Activated CD4-positive, alpha-beta T cell treated with anti-CD3 and anti-CD28 coated beads, Interleukin-2, amount 10 ng/mL, durations not matched to agents 24 days and 14 days (primary cell): ENCODE measurements around the gene LIMA1. TPM values are rescaled to one million over a fixed set of nuclear protein-coding genes. Genes with fewer than 3 reads are reported as not detected.

ENCODE experiments used
- DNase-seq: peaks from one replicate; pipeline ENCODE4 v3.0.0; 2022
- H3K27ac Mint-ChIP-seq: one replicate; pipeline ENCODE4 v1.8.0; 2022; ENCODE audit warnings: mild to moderate bottlenecking, mixed read lengths
- H3K27me3 Mint-ChIP-seq: one replicate; pipeline ENCODE4 v1.8.0; 2022; ENCODE audit warnings: mixed read lengths
- H3K36me3 Mint-ChIP-seq: one replicate; pipeline ENCODE4 v1.8.0; 2022; ENCODE audit warnings: low read depth, mild to moderate bottlenecking, mixed read lengths
- H3K4me1 Mint-ChIP-seq: one replicate; pipeline ENCODE4 v1.8.0; 2021; ENCODE audit warnings: mixed read lengths
- H3K4me3 Mint-ChIP-seq: one replicate; pipeline ENCODE4 v1.8.0; 2022; ENCODE audit warnings: mild to moderate bottlenecking, moderate library complexity, mixed read lengths
- H3K9me3 Mint-ChIP-seq: one replicate; pipeline ENCODE4 v1.8.0; 2021; ENCODE audit warnings: mixed read lengths
- intact Hi-C: fragments of 100-400 bp; cut with micrococcal nuclease; formaldehyde crosslinking; loops from one replicate; pipeline ENCODE4 v1.15.1; 2023
- total RNA-seq: library from RNA; stranded (reverse); gene quantifications from 2 replicates; pipeline ENCODE4 v1.2.3, GENCODE V29; 2022

Gene LIMA1
- total RNA-seq, 1 donor from 2014 or later = 94.6 TPM

DNA sequence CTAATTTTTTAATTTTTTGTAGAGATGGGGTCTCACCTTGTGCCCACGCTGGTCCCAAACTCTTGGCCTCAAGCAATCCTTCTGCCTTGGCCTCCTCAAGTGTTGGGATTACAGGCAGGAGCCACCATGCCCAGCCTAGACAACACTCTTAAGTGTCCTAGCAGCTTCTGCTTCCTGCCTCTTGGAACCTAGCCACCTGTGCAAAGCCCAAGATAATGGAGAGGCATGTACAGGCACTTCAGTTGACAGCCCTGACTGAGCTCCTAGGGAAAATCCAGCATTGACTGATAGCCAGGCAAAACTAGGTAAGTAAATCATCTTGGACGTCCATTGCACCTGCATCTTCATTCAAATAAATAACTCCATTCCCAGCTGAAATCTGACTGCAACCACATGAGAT, 155.8 kb downstream of the LIMA1 start:
- DNase-seq = no peak
- Mint-ChIP-seq H3K4me3 (no peak overlapping the region), H3K4me1 (peaks cover 10% of the 10 kb centered on the region), H3K9me3 (no peaks in the 10 kb centered on the region), H3K27me3 (no peaks in the 10 kb centered on the region), H3K36me3 (peaks cover 38% of the 10 kb centered on the region), H3K27ac (no peak overlapping the region)
- intact Hi-C loops = no loop called here

Other genes with a start within 250 kb of the LIMA1 start
- 17.6 and 19.7 TPM in 2 replicates for gene ASIC1, start 225.9 kb downstream of the LIMA1 start, total RNA-seq
- 73.1 and 82.5 TPM in 2 replicates for gene SMARCD1, start 198.2 kb downstream of the LIMA1 start, total RNA-seq
- 0.62 and 0.91 TPM in 2 replicates for gene GPD1, start 179.5 kb downstream of the LIMA1 start, total RNA-seq
- gene COX14, start 171.3 kb downstream of the LIMA1 start, total RNA-seq = 44.0 and 45.0 TPM in 2 replicates
- 62.6 and 66.5 TPM in 2 replicates for gene CERS5, start 116.2 kb downstream of the LIMA1 start, total RNA-seq
- not detected in 2 replicates for gene FAM186A, start 113.1 kb upstream of the LIMA1 start, total RNA-seq
- gene LARP4, start 117.4 kb upstream of the LIMA1 start, total RNA-seq = 117 and 130 TPM in 2 replicates
- gene DIP2B, start 221.5 kb upstream of the LIMA1 start, total RNA-seq = 26.4 and 29.4 TPM in 2 replicates